HG03575 (cell line): ENCODE results near the gene CHDH.

Source experiments
- ATAC-seq: cut with Tn5 transposase; IDR thresholded peaks from one replicate; pipeline ENCODE4 v1.9.1; 2021; ENCODE audit not compliant: unreplicated experiment, insufficient number of reproducible peaks, low FRiP score; ENCODE audit errors: extremely low read depth

Gene CHDH

DNA sequence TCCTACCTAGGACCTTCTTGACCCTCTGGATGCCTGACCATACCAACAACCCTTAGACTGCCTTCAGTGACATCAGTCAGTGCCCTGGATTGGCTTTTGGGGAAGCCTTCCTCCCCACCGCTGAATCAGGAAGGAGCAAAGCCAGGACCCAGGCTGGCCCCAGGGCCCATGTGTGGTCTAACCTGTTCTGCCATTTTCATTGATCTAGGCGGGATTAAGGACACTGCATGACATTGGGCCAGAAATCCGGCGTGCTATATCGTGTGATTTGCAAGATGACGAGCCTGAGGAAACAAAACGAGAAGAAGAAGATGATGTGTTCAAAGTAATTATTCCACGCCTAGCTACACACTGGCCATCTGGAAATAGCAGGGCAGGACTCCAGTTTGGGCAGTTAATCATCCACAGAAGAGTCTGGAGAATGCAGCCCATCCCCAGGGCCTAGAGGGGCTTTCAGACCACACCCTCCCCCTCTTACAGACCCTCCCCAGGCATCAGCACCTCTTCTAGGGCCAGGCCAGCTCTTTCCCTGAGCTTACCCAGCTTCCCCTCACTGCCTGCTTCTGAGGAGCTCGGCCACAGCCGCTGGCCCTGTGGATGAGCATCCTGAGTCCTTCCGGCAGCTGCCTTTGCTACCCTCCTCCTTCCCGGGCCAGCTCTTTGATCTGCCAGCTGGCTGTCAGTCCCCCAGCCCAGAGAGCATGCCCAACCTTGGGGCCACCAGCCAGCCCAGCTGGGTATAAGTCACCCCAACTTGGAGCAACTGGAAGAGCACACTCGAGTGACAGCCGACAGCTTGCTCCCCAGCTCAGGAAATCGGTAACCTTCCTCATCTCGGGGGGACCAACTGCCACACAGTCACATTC lies 45.9 kb downstream of the CHDH start:
- ATAC-seq: no peak

DNA sequence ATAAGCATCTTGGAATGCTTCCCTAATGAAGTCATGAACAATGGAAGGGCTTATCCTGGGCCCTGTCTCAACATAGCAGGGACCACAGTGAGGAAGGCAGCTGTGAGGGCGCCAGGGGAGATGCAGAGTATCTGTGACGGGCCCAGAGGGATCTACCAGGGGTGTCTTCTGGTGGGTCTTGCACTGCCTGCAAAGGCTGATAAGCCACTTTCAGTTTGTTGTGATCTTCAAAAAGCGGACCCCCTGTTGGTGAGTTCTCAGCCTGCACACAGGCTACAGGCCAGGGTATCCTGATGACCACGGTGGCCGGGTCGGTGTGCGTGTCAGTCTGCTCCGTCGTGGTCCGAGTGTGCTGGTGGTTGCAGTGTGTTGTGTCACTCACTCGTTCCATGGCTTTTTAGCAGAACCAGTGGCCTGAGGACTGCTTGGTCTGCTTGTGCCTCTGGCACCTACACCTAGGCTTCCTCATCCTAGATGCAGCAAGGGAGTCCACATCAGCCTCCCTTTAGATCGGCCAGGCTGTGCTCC lies 46.8 kb downstream of the CHDH start:
- ATAC-seq: no peak

DNA sequence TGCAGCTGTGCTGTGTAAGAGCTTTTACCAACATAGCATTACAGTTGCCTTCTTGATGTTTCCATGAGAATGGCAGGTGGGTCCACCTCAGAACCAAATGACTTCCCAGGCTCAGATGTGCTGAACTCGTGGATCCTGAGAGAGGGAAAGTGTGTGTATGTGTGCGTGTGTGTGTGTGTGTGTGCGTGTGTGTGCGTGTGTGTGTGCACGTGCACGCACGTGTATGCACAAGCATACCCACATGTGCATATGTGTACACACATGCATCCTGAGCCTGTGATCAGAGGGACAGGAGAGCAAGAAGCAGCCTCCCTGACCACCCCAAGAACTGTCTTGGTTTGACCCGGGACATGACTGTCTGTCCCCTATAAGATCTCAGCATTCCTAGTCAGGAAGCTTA lies 48.1 kb downstream of the CHDH start:
- no peak for ATAC-seq

DNA sequence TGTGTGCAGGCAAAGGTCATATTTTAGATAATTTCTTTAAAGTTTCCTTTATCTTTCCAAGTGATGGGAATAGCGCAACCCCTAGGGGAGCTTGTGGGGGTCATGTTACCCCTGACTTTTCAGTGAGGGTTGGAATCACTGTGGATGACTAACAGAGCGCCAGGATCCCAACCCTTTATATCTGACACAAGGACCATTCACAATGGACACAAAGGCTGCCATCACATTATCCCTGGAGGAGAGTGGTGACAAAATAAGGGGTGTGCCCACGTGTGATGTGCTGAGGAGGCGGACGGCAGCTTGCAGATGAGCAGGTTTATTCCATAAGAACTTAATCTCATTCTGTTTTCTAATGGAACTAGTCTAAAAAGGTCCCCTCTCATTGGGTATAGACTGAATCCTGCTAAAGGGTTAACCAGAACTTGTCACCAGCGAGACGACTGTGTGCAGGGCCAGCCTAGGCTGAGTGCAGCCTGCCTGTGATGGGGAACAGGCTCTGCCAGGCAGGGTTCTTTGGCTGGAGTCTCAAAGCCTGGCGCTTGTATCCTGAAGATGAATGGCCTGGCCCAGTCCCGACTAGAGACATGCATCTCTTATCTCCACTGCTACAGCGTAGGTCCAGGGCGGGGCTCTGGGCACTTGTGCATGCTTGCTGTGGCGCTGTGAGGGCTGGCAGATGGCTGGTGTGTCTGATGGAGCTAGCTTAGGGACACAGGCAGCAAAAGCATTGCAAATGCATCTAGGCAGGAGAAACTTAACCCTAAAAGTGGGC lies 50.2 kb downstream of the CHDH start:
- no peak for ATAC-seq

DNA sequence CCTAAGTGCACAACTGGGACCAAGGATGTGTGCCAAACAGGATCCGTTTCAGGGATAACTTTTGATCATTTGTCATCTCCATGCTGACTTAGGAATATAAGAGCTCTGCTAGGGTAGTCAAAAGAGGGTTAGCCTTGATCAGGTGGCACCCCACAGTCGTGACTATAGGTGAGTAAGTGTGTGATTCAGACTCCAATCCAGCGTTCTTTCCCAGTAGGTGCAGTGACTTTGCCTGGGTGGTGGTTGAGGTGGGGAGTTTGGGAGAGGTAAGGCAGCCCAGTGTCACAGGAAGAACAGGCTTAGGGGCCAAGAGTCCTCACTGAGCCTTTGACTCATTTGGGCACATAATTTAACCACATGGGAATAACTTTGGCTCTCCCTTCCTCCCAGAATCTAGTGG lies 51.0 kb downstream of the CHDH start:
- no peak for ATAC-seq

DNA sequence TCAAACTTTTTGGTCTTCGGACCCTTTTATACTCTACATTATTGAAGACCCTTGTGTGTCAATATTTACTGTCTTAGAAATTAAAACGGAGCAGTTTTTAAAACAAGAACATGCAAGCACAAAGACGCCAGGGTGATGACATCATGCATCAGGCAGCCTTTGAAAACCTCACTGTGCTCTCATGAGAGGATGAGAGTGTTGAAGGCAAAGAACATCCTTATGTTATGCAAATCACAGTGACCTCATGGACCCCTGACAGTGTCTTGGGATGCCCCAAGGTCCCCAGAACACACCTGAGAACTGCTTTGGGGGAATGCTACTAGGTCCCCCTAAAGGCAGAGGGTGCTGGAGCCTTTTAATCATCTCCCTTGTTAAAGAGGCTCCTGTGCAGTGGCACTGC lies 51.6 kb downstream of the CHDH start:
- ATAC-seq: no peak

DNA sequence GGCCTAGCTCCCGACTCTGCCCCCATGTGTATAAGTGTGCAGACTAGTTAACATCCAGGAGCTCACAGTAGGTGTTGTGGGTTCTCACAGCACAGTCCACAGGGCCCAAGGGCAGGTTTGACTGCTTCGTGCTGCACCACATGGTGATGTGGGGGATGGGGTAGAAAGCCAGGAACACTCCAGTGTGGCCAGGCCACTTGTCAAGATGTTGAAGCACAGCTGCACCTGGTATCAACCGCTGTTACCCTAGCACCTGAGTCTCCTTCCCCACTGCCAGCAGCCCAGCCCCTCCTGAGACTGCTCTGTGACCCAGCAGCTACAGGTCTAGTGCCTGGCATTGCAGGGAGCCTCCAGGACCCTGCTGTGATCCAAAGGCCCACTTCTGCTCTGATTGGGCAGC lies 53.4 kb downstream of the CHDH start:
- no peak for ATAC-seq

DNA sequence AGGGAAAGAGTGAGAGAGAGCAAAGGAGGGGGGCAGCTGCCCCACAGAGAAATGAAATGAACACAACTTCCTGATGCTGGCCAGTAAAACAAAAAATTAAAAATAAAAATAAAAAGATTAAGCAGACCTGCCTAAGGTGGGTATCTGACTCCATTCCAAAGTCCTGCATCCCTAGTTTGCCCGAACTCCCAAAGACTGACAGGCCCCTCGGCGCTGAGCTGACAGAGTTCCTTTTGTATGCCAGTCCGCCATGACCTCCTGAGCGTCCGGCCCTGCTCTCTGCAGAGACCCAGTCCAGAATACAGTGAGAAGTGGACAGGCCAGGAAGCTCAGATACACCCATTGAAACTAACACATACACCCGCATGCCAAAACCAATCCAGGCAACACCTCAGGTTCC lies 54.9 kb downstream of the CHDH start:
- ATAC-seq: no peak

DNA sequence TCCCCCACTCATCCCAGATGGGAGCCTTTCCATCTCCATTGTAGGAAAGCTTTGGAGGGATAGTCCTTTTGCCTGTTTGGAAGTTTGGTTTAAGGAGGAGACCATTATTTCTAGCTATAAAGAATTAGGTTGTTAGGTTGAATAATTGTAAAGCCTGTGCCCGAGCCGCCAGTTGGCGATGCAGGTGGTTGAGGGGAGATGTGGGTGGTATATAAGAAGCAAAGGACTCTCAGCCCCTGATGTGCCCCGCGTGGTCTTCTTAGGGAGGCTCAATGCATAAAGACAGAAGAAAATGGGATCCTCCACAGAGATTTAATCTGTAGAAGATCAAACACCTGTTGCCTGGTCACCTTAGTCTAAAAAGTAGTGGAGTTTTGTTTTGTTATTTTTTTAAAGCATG lies 55.7 kb downstream of the CHDH start:
- no peak for ATAC-seq

DNA sequence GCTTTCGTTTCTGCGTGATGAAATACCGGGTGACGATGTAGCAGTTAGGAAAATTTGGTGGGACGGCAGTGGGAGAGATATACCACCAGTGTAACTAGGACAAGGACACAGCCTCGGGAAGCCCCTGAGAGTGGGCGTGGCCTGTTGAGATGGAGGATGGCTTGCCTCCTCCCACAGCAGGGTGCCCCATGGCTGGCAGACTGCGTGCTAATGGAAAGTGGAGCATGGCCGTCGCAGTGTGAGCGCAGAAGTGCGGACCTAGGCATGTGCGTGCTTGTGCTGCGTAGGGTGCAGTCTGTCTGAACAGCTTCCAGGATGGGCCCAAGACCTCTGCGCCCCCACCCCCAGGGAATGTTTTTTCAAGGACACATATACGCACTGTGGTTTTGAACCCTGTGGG lies 56.8 kb downstream of the CHDH start:
- no peak for ATAC-seq

DNA sequence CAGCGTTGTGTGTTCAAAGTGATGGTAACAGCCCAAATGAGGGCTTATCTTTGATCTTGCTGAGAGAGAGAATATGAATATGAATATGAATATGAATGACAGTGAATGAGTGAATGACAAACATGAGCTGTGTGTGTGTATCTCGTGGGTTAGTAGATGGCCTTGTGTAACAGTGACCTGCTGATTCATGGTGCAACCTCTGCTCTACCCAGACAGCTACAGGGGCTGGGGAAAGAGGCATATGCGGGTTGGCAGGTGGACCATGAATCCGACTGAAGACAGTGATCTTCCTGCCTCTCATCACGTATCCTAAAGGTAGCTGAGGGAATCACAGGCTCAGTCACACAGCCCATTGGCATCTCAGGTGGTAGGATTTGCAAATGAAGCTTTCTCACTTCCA lies 58.2 kb downstream of the CHDH start:
- no peak for ATAC-seq

DNA sequence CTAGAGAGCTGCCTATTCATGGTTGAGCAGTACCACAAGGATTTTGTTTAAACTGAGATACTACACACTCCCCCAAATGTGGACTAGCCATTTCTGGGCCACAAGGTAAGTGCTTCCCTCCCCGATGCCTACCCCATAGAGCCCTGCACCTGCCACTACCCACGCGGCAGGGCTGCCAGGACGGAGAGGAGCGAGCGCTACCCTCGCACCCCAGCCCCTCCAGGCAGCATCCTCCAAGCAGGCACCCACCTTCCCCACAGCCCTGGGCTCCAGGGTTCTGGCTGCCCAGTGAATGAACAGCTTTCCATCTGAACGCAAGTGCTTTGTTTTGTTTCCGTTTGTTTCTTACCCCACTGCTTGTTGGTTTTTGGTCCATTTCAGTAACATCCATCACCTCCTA lies 59.2 kb downstream of the CHDH start:
- ATAC-seq: no peak

DNA sequence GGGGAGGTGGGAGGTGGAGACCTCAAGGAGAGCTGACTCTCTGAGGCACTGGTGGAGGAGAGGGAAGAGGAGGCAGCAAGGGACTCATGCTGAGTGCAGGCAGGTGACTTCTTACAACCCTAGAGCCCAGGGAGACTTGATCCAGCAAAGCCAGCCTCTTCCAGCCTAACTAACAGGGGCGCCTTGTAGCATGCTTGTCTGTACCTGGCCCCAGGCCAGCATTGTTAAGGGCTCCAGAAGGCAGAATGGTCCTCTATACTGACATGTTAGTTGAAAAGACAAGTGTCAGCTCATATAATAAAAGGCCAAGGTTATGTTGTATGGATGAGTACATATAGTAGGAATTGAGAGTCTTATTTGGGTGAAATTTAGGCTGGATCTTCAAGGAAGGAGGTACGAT lies 65.4 kb downstream of the CHDH start:
- no peak for ATAC-seq

DNA sequence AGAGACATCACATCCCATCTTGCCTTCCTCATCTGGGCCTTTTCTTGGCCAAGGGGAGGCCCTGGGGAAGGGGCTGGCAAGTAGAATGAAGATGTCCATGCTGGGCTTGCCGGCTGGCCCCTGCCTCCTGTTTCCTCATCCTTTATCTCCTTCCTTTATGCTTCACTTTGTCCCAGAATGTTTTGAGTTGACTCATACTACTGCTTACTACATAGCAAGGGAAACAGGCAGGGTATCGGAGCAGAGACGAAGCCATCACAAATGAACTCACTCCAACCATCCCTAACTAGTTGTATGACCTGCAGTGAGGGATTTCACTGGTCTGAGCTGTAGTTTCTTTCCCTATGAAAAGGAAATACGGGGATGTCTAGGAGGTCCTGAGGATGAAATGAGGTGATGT lies 66.0 kb downstream of the CHDH start:
- no peak for ATAC-seq

DNA sequence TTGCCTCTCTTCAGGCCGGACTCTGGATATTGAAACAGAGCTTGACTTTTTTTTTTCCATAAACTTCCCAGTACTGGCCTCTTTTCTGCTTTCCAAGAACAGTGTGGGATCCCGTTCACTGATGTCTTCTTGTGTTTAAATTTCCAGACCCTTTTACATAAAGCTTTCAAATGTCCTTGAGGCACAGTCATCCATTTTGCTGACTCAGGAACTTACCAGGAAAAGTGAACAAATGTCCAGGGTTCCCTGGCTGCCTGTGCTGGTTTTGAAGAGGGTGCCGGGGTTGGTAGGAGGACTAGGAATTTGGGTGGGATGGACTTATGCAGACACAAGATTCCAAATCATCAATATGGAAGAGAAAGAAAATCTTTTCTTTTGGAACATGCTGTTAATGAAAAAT lies 68.1 kb downstream of the CHDH start:
- ATAC-seq: no peak

DNA sequence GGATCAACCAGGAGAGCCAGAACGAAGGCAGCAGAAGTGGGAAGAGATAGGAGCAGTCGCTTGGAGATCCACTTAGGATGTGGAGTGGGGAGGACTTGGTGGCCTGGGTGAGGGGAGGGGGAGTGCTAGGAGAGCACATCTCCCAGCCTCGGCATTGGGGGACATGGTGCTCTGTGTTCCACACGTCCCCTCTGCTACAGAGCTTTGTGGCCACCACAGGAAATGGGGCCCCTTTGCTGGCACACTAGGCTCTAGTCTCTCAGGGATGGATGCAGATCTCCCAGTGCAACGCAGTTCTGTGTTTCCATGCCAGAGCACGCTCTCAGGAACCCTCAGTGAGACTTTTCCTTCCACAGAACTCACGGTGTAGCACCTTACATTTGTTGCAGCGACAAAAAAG lies 68.8 kb downstream of the CHDH start:
- ATAC-seq: no peak

DNA sequence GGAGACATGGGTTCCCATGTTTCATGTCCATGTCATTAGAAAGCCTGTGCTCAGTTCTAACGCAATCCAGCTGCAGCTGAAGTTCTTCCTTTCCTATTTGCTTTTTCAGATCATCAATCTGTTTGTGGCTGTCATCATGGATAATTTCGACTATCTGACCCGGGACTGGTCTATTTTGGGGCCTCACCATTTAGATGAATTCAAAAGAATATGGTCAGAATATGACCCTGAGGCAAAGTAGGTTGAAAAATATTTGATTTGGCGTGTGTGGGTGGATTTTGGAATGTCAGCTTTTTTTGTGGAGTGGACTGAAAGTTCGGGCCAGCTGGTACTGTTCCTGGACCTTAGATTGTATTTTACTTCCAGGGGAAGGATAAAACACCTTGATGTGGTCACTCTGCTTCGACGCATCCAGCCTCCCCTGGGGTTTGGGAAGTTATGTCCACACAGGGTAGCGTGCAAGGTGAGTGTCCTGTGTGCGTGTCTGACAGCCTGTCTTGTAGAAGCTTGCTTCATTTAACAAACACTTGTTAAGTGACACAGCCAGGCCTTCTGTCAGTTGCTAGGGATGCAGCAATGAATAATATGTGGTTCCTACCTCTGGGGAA lies 69.6 kb downstream of the CHDH start:
- ATAC-seq: no peak

DNA sequence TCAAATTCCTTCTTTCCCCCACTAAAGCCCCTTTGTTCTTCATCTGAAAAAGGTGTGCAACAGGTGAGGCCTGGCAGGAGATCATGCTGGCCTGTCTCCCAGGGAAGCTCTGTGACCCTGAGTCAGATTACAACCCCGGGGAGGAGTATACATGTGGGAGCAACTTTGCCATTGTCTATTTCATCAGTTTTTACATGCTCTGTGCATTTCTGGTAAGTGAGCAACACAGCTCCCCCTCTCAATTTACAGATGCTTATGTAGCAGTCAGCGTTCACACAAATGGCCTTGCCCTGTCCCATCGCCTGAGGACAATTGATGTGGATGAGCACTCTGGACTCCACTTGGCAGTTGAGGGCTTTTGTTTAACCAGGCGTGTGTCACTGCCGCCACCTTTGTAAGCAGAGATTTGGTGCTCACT lies 70.4 kb downstream of the CHDH start:
- no peak for ATAC-seq

DNA sequence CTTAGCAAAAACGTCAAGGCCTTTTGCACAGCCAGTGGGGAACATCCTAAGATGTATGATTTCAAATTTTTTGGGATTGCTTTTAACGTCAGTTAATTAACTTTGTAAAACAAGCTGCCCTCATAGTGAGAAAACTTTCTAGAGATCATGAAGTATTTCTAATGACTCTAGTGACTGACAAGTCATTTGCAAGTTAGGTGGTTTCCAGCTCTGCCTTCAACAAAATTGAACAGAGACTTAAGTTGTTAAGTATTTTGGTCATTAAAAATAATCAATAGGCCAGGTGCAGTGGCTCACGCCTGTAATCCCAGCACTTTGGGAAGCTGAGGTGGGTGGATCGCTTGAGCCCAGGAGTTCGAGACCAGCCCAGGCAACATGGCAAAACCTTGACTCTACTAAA lies 71.2 kb downstream of the CHDH start:
- ATAC-seq: no peak

DNA sequence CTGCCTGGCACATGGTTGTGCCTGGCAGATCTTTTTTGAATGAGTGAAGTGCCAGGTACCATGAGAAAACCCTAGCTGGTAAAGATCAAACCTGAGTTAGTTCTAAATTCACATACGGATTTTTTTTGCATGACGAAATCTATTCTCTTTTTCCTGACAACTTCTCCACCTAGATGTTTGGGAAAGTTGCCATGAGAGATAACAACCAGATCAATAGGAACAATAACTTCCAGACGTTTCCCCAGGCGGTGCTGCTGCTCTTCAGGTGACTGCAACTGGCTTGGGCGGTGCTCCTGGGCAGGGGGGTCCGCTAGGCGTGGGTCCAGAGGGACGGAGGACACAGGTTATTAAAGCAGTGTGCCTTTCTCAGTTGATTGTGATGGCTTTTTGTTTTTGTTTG lies 71.8 kb downstream of the CHDH start:
- no peak for ATAC-seq
